ENCODE measurements around the gene ANGPTL4.

DNA sequence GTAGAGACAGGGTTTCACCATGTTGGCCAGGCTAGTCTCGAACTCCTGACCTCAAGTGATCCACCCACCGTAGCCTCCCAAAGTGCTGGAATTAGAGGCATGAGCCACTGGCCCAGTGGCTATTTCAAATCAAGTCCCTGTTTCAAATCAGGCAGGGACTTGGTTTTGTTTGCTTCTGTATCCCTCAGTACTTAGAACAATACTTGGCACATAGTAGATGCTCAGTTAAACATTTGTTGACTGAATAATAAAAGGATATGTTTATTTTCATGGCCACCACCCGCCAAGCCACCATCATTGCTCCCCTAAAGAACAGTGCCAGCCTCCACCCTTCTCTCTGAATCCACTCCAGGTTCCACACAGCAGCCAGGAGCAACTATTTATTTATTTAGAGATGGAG lies 38.5 kb upstream of the ANGPTL4 start:
- TF ChIP-seq, protein P1, sequence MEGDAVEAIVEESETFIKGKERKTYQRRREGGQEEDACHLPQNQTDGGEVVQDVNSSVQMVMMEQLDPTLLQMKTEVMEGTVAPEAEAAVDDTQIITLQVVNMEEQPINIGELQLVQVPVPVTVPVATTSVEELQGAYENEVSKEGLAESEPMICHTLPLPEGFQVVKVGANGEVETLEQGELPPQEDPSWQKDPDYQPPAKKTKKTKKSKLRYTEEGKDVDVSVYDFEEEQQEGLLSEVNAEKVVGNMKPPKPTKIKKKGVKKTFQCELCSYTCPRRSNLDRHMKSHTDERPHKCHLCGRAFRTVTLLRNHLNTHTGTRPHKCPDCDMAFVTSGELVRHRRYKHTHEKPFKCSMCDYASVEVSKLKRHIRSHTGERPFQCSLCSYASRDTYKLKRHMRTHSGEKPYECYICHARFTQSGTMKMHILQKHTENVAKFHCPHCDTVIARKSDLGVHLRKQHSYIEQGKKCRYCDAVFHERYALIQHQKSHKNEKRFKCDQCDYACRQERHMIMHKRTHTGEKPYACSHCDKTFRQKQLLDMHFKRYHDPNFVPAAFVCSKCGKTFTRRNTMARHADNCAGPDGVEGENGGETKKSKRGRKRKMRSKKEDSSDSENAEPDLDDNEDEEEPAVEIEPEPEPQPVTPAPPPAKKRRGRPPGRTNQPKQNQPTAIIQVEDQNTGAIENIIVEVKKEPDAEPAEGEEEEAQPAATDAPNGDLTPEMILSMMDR (IDR thresholded peaks at IDR 0.05), result no peak
- no peak for TF ChIP-seq POLR2A (IDR thresholded peaks at IDR 0.05)

Data from breast epithelium (tissue), 3 donors.